HFFc6 (cell line): Measurements from ENCODE around the gene DPP7. TPM values are rescaled to one million over a fixed set of nuclear protein-coding genes. Genes with fewer than 3 reads are reported as not detected.

ENCODE experiments used
- DNase-seq: peaks from one replicate; pipeline ENCODE4 v3.0.0-alpha.2; 2018
- H3K27ac Mint-ChIP-seq: 2 replicates; pipeline ENCODE4 v1.8.0; 2020; ENCODE audit warnings: mild to moderate bottlenecking, mixed read lengths
- H3K27me3 Mint-ChIP-seq: 2 replicates; pipeline ENCODE4 v1.8.0; 2021; ENCODE audit warnings: mild to moderate bottlenecking, moderate library complexity, mixed read lengths; ENCODE audit not compliant: insufficient read depth
- H3K36me3 Mint-ChIP-seq: 2 replicates; pipeline ENCODE4 v1.8.0; 2021; ENCODE audit warnings: low read depth, mixed read lengths
- H3K4me1 Mint-ChIP-seq: 2 replicates; pipeline ENCODE4 v1.8.0; 2020; ENCODE audit warnings: low read depth, mixed read lengths
- H3K4me3 Mint-ChIP-seq: 2 replicates; pipeline ENCODE4 v1.8.0; 2020; ENCODE audit warnings: mild to moderate bottlenecking, moderate library complexity, mixed read lengths
- H3K9me3 Mint-ChIP-seq: 2 replicates; pipeline ENCODE4 v1.8.0; 2020; ENCODE audit warnings: mild to moderate bottlenecking, mixed read lengths
- CTCF ChIP-seq: fragments of 200-600 bp; sonication (generic); IDR thresholded peaks from 2 replicates; pipeline ENCODE4 v1.5.0; 2021; ENCODE audit warnings: antibody characterized with exemption, mild to moderate bottlenecking
- total RNA-seq, 6 experiments: library from RNA; stranded (reverse); fragmentation: NEBNext Ultra II Directional; extraction: Animal tissue kit (Norgen Biotek cat#: 25700); gene quantifications; 2 replicates in 1 of 6; 3 replicates in 5 of 6; pipeline ENCODE4 v1.2.3, GENCODE V29; 2021

Gene DPP7
- total RNA-seq, 6 experiments from 2014 or later, result 47.5 to 90.2 (median 51.1) TPM

GRCh38 chr9:137140151-137141012 lies 25.8 kb upstream of the DPP7 start:
- H3K27me3 Mint-ChIP-seq, result peaks cover 31% of the 10 kb centered on the region
- H3K4me3 Mint-ChIP-seq, result no peak overlapping the region
- no peaks in the 10 kb centered on the region for H3K36me3 Mint-ChIP-seq
- no peak overlapping the region for H3K27ac Mint-ChIP-seq
- H3K9me3 Mint-ChIP-seq, result no peaks in the 10 kb centered on the region
- TF ChIP-seq CTCF, result no peak
- no peaks in the 10 kb centered on the region for H3K4me1 Mint-ChIP-seq
- no peak for DNase-seq

- Mint-ChIP-seq H3K4me1 (no peaks in the 10 kb centered on the region), H3K36me3 (no peaks in the 10 kb centered on the region), H3K4me3 (no peak overlapping the region), H3K27ac (no peak overlapping the region), H3K9me3 (no peaks in the 10 kb centered on the region), H3K27me3 (peaks cover 31% of the 10 kb centered on the region)
- DNase-seq, result no peak
- TF ChIP-seq CTCF, result no peak
Measured at GRCh38 chr9:137139468-137140150, 25.1 kb upstream of the DPP7 start.

- Mint-ChIP-seq H3K36me3 (no peaks in the 10 kb centered on the region), H3K4me3 (no peak within 1 kb of the TSS), H3K27ac (no peak within 1 kb of the TSS), H3K9me3 (no peaks in the 10 kb centered on the region), H3K4me1 (no peaks in the 10 kb centered on the region), H3K27me3 (peaks cover 31% of the 10 kb centered on the region)
- no peak for TF ChIP-seq CTCF
- no peak for DNase-seq
Measured at GRCh38 chr9:137138722-137139467, 24.4 kb upstream of the DPP7 start, which contains the start of gene GRIN1. TSS of gene GRIN1 (plus strand) at chr9:137139154. CDS start at chr9:137139487, 333 bp downstream.

- TF ChIP-seq CTCF, result no peak
- no peak overlapping the region for H3K4me3 Mint-ChIP-seq
- H3K27ac Mint-ChIP-seq, result no peak overlapping the region
- no peaks in the 10 kb centered on the region for H3K9me3 Mint-ChIP-seq
- H3K4me1 Mint-ChIP-seq, result no peaks in the 10 kb centered on the region
- H3K36me3 Mint-ChIP-seq, result no peaks in the 10 kb centered on the region
- peaks cover 29% of the 10 kb centered on the region for H3K27me3 Mint-ChIP-seq
- no peak for DNase-seq
Measured at GRCh38 chr9:137138058-137138721, 23.7 kb upstream of the DPP7 start.
